Neural cell (in vitro differentiated cells): ENCODE measurements around the gene IQCK. TPM values are rescaled to one million over a fixed set of nuclear protein-coding genes. Genes with fewer than 3 reads are reported as not detected.
A peak's percentile ranks its signal among the peaks of the same experiment; 100 is the strongest.

Experiments used
- H2AFZ ChIP-seq: fragments of 200-600, 300-800 bp; sonication (generic), shearing (Covaris generic); 2 replicates; pipeline ENCODE4 v1.6.0; 2014; ENCODE audit warnings: low read depth, mild to moderate bottlenecking, antibody characterized with exemption, low read length, moderate library complexity
- H3F3A ChIP-seq: fragments of 200-600 bp; shearing (Covaris generic); 2 replicates; pipeline ENCODE4 v1.6.1; 2016; ENCODE audit warnings: mild to moderate bottlenecking, moderate library complexity, mixed read lengths, antibody characterized with exemption, low read length; ENCODE audit not compliant: insufficient read depth, poor library complexity, severe bottlenecking
- H3K27ac ChIP-seq: fragments of 200-600, 300-800 bp; sonication (generic), shearing (Covaris generic); 2 replicates; pipeline ENCODE4 v1.5.1; 2014; ENCODE audit warnings: mild to moderate bottlenecking, low read length, moderate library complexity
- H3K27me3 ChIP-seq: fragments of 300-800, 200-600 bp; sonication (generic), shearing (Covaris generic); 2 replicates; pipeline ENCODE4 v1.6.0; 2014; ENCODE audit warnings: mild to moderate bottlenecking, low read depth, low read length, moderate library complexity; ENCODE audit not compliant: insufficient read depth
- H3K36me3 ChIP-seq: fragments of 300-800, 200-600 bp; sonication (generic), shearing (Covaris generic); 2 replicates; pipeline ENCODE4 v1.5.1; 2014; ENCODE audit warnings: mild to moderate bottlenecking, antibody characterized with exemption, low read length, moderate library complexity; ENCODE audit not compliant: insufficient read depth
- H3K4me2 ChIP-seq: fragments of 300-800, 200-600 bp; sonication (generic), shearing (Covaris generic); 2 replicates; pipeline ENCODE4 v1.6.0; 2014; ENCODE audit warnings: mild to moderate bottlenecking, low read length
- H3K4me3 ChIP-seq: fragments of 300-800, 200-600 bp; sonication (generic), shearing (Covaris generic); 2 replicates; pipeline ENCODE4 v1.5.1; 2014; ENCODE audit warnings: mild to moderate bottlenecking, low read length, moderate library complexity
- H3K79me2 ChIP-seq: fragments of 200-600 bp; shearing (Covaris generic); replicated peaks from 2 replicates; pipeline ENCODE4 v1.6.0; 2014; ENCODE audit warnings: mild to moderate bottlenecking, low read length, moderate library complexity; ENCODE audit not compliant: insufficient read depth
- H3K9ac ChIP-seq: fragments of 300-800, 200-600 bp; sonication (generic), shearing (Covaris generic); 2 replicates; pipeline ENCODE4 v1.6.1; 2016; ENCODE audit warnings: mild to moderate bottlenecking, low read length, mixed read lengths
- H3K9me2 ChIP-seq: fragments of 200-600 bp; shearing (Covaris generic); 2 replicates; pipeline ENCODE4 v1.6.1; 2016; ENCODE audit warnings: mild to moderate bottlenecking, low read length, mixed read lengths; ENCODE audit not compliant: insufficient read depth
- H3K9me3 ChIP-seq: fragments of 200-600, 300-800 bp; sonication (generic), shearing (Covaris generic); 2 replicates; pipeline ENCODE4 v1.6.1; 2016; ENCODE audit warnings: mild to moderate bottlenecking, mixed run types, low read length, moderate library complexity, mixed read lengths
- H4K20me1 ChIP-seq: fragments of 200-600 bp; shearing (Covaris generic); 2 replicates; pipeline ENCODE4 v1.6.1; 2016; ENCODE audit warnings: mild to moderate bottlenecking, mixed run types; ENCODE audit not compliant: insufficient read depth
- CTCF ChIP-seq: fragments of 450-650 bp; IDR thresholded peaks from 2 replicates; pipeline ENCODE4 v1.5.1; 2014; ENCODE audit warnings: antibody characterized with exemption, mild to moderate bottlenecking, moderate library complexity; ENCODE audit not compliant: poor library complexity, severe bottlenecking
- EP300 ChIP-seq: fragments of 450-650 bp; conservative IDR thresholded peaks from 2 replicates; pipeline ENCODE4 v1.6.1; 2014; ENCODE audit warnings: antibody characterized with exemption, mild to moderate bottlenecking, moderate library complexity; ENCODE audit not compliant: poor library complexity, severe bottlenecking
- EZH2 ChIP-seq: fragments of 200-600, 300-800 bp; shearing (Covaris generic), sonication (generic); IDR thresholded peaks from 2 replicates; pipeline ENCODE4 v1.6.1; 2014; ENCODE audit warnings: antibody characterized with exemption, low read length, borderline replicate concordance, mild to moderate bottlenecking; ENCODE audit not compliant: insufficient read depth, poor library complexity, severe bottlenecking
- MXI1 ChIP-seq: fragments of 450-650 bp; conservative IDR thresholded peaks from 2 replicates; pipeline ENCODE4 v1.6.1; 2014; ENCODE audit warnings: antibody characterized with exemption, mild to moderate bottlenecking; ENCODE audit not compliant: poor library complexity, severe bottlenecking
- POLR2AphosphoS5 ChIP-seq: IDR thresholded peaks from 2 replicates; pipeline ENCODE4 v1.6.1; 2012
- RAD21 ChIP-seq: fragments of 450-650 bp; conservative IDR thresholded peaks from 2 replicates; pipeline ENCODE4 v1.6.1; 2014; ENCODE audit warnings: antibody characterized with exemption, mild to moderate bottlenecking, moderate library complexity
- SMC3 ChIP-seq: fragments of 450-650 bp; conservative IDR thresholded peaks from 2 replicates; pipeline ENCODE4 v1.6.1; 2014; ENCODE audit warnings: antibody characterized with exemption, mild to moderate bottlenecking, moderate library complexity; ENCODE audit not compliant: poor library complexity
- TAF1 ChIP-seq: IDR thresholded peaks from 2 replicates; pipeline ENCODE4 v1.6.1; 2012; ENCODE audit warnings: low read depth
- polyA plus RNA-seq: library from polyadenylated mRNA; depleted of rRNA; stranded (reverse); fragments of >200 nt; gene quantifications from 2 replicates; pipeline ENCODE4 v1.2.3, GENCODE V29; 2014
- TF ChIP-seq, protein P1 (sequence below): IDR thresholded peaks from 2 replicates; pipeline ENCODE4 v1.6.1; 2012; ENCODE audit warnings: borderline replicate concordance

IQCK gene
- polyA plus RNA-seq, 1 donor from 2014 or later, result 10.2 TPM

DNA sequence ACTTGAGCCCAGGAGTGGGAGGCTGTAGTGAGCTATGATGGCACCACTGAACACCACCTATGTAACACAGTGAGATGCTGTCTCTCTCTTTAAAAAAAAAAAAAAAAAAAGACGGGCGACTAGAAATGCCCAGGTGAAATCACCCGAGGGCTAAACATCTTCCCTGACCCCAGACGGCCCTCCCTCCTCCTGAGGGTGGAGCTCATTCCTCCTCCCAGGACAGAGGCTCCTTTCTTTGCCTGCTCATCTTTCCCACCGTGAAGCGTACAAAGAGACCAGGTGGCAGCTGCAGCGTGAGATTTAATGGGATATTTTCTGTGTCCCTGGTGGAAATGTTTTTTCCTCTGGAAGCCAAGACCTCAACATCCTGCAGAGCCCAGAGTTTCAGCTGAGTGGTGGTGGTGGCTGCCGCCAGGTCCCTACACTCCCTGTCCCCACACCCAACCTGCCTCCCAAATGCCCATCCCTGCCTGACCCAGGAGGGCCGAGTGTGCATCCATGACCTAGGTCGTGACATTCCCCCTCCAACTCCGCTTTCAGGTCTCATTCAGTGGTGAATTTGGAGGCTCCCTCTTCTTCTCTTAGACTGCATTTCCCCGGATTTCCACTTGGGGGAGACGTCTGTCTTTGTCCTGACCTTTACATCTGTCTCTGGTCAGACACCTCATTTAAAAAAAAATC is 181.0 kb downstream of the IQCK start:
- Histone ChIP-seq H3K9me2 (no peaks in the 10 kb centered on the region), H3F3A (no peaks in the 10 kb centered on the region), H4K20me1 (no peaks in the 10 kb centered on the region), H2AFZ (no peak overlapping the region), H3K9ac (no peak overlapping the region), H3K36me3 (no peaks in the 10 kb centered on the region), H3K4me3 (no peak overlapping the region), H3K27ac (no peak overlapping the region), H3K9me3 (no peaks in the 10 kb centered on the region), H3K79me2 (no peaks in the 10 kb centered on the region), H3K27me3 (no peaks in the 10 kb centered on the region), H3K4me2 (no peak overlapping the region)
- TF ChIP-seq, protein P1, sequence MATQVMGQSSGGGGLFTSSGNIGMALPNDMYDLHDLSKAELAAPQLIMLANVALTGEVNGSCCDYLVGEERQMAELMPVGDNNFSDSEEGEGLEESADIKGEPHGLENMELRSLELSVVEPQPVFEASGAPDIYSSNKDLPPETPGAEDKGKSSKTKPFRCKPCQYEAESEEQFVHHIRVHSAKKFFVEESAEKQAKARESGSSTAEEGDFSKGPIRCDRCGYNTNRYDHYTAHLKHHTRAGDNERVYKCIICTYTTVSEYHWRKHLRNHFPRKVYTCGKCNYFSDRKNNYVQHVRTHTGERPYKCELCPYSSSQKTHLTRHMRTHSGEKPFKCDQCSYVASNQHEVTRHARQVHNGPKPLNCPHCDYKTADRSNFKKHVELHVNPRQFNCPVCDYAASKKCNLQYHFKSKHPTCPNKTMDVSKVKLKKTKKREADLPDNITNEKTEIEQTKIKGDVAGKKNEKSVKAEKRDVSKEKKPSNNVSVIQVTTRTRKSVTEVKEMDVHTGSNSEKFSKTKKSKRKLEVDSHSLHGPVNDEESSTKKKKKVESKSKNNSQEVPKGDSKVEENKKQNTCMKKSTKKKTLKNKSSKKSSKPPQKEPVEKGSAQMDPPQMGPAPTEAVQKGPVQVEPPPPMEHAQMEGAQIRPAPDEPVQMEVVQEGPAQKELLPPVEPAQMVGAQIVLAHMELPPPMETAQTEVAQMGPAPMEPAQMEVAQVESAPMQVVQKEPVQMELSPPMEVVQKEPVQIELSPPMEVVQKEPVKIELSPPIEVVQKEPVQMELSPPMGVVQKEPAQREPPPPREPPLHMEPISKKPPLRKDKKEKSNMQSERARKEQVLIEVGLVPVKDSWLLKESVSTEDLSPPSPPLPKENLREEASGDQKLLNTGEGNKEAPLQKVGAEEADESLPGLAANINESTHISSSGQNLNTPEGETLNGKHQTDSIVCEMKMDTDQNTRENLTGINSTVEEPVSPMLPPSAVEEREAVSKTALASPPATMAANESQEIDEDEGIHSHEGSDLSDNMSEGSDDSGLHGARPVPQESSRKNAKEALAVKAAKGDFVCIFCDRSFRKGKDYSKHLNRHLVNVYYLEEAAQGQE, result no peak
- TF ChIP-seq RAD21 (peak; percentile 88), TAF1 (no peak), MXI1 (no peak), EP300 (no peak), CTCF (peak; percentile 89), POLR2AphosphoS5 (no peak), EZH2 (no peak), SMC3 (peak; percentile 88)

GRCh38 chr16:19899605-19899955 is 181.5 kb downstream of the IQCK start:
- Histone ChIP-seq H3K27me3 (no peaks in the 10 kb centered on the region), H2AFZ (no peak overlapping the region), H3K36me3 (no peaks in the 10 kb centered on the region), H3K9ac (no peak overlapping the region), H3K79me2 (no peaks in the 10 kb centered on the region), H3F3A (no peaks in the 10 kb centered on the region), H3K27ac (no peak overlapping the region), H4K20me1 (no peaks in the 10 kb centered on the region), H3K4me3 (no peak overlapping the region), H3K4me2 (no peak overlapping the region), H3K9me3 (no peaks in the 10 kb centered on the region), H3K9me2 (no peaks in the 10 kb centered on the region)
- TF ChIP-seq CTCF (no peak), SMC3 (peak; percentile 13)
